H9 (cell line): ENCODE data around the gene NDRG2. TPM values are rescaled to one million over a fixed set of nuclear protein-coding genes. Genes with fewer than 3 reads are reported as not detected.

ENCODE experiments used
- DNase-seq: peaks from one replicate; pipeline ENCODE4 v3.0.0-alpha.2; 2017
- H2AFZ ChIP-seq: one replicate; pipeline ENCODE4 v1.6.1; 2013; ENCODE audit warnings: mild to moderate bottlenecking, low read length, control low read depth, moderate library complexity
- H2AK5ac ChIP-seq: 2 replicates; pipeline ENCODE4 v1.6.1; 2013; ENCODE audit warnings: low read length, control low read depth, mixed read lengths; ENCODE audit not compliant: insufficient read length
- H2BK120ac ChIP-seq: one replicate; pipeline ENCODE4 v1.6.1; 2013; ENCODE audit warnings: low read depth, mild to moderate bottlenecking, low read length, control low read depth, inconsistent platforms; ENCODE audit not compliant: poor library complexity, severe bottlenecking
- H2BK12ac ChIP-seq: 2 replicates; pipeline ENCODE4 v1.6.1; 2013; ENCODE audit warnings: low read length, control low read depth, mixed read lengths, low read depth; ENCODE audit not compliant: insufficient read length
- H2BK15ac ChIP-seq: 2 replicates; pipeline ENCODE4 v1.6.1; 2013; ENCODE audit warnings: low read depth, low read length, control low read depth
- H2BK20ac ChIP-seq: one replicate; pipeline ENCODE4 v1.6.1; 2013; ENCODE audit warnings: low read depth, mild to moderate bottlenecking, low read length, control low read depth, inconsistent platforms; ENCODE audit not compliant: poor library complexity, severe bottlenecking
- H2BK5ac ChIP-seq: 2 replicates; pipeline ENCODE4 v1.6.1; 2013; ENCODE audit warnings: low read length, control low read depth, mixed read lengths; ENCODE audit not compliant: insufficient read length
- H3K14ac ChIP-seq: 2 replicates; pipeline ENCODE4 v1.6.1; 2013; ENCODE audit warnings: low read length, control low read depth; ENCODE audit not compliant: insufficient read depth
- H3K18ac ChIP-seq: 2 replicates; pipeline ENCODE4 v1.6.1; 2013; ENCODE audit warnings: low read depth, mild to moderate bottlenecking, mixed read lengths, low read length, control low read depth; ENCODE audit not compliant: insufficient read length
- H3K23ac ChIP-seq: 2 replicates; pipeline ENCODE4 v1.6.1; 2013; ENCODE audit warnings: low read length, control low read depth, mixed read lengths, low read depth; ENCODE audit not compliant: insufficient read length
- H3K23me2 ChIP-seq: 2 replicates; pipeline ENCODE4 v1.6.1; 2013; ENCODE audit warnings: low read depth, mild to moderate bottlenecking, mixed read lengths, low read length, control low read depth; ENCODE audit not compliant: insufficient read length, poor library complexity, severe bottlenecking
- H3K27ac ChIP-seq: 2 replicates; pipeline ENCODE4 v1.5.1; 2013; ENCODE audit warnings: low read length, control low read depth, mixed read lengths, low read depth; ENCODE audit not compliant: insufficient read length
- H3K27me3 ChIP-seq: 2 replicates; pipeline ENCODE4 v1.6.1; 2013; ENCODE audit warnings: low read length, control low read depth, inconsistent platforms; ENCODE audit not compliant: insufficient read depth
- H3K4ac ChIP-seq: 2 replicates; pipeline ENCODE4 v1.6.1; 2013; ENCODE audit warnings: low read depth, mild to moderate bottlenecking, control low read depth, inconsistent platforms, low read length, moderate library complexity
- H3K4me1 ChIP-seq: 2 replicates; pipeline ENCODE4 v1.6.1; 2013; ENCODE audit warnings: low read length, control low read depth, inconsistent platforms; ENCODE audit not compliant: insufficient read depth
- H3K4me2 ChIP-seq: 2 replicates; pipeline ENCODE4 v1.6.1; 2013; ENCODE audit warnings: low read length, control low read depth, mixed read lengths; ENCODE audit not compliant: insufficient read length, insufficient read depth
- H3K56ac ChIP-seq: 2 replicates; pipeline ENCODE4 v1.6.1; 2013; ENCODE audit warnings: low read depth, mild to moderate bottlenecking, mixed read lengths, low read length, control low read depth; ENCODE audit not compliant: insufficient read length
- H3K79me1 ChIP-seq: 2 replicates; pipeline ENCODE4 v1.6.1; 2013; ENCODE audit warnings: low read depth, mild to moderate bottlenecking, moderate library complexity, low read length, control low read depth, inconsistent platforms; ENCODE audit not compliant: insufficient read depth, poor library complexity, severe bottlenecking
- H3K79me2 ChIP-seq: 2 replicates; pipeline ENCODE4 v1.6.1; 2013; ENCODE audit warnings: low read length, control low read depth, inconsistent platforms; ENCODE audit not compliant: insufficient read depth
- H3K9ac ChIP-seq: 2 replicates; pipeline ENCODE4 v1.6.1; 2013; ENCODE audit warnings: low read length, control low read depth, mixed read lengths; ENCODE audit not compliant: insufficient read length; ENCODE audit errors: extremely low read depth
- H3K9me3 ChIP-seq: one replicate; pipeline ENCODE4 v1.6.1; 2013; ENCODE audit warnings: low read depth, low read length, inconsistent platforms; ENCODE audit not compliant: control insufficient read depth
- H3T11ph ChIP-seq: one replicate; pipeline ENCODE4 v1.6.1; 2013; ENCODE audit warnings: mild to moderate bottlenecking, low read length, control low read depth, inconsistent platforms
- H4K20me1 ChIP-seq: one replicate; pipeline ENCODE4 v1.6.1; 2013; ENCODE audit not compliant: control insufficient read depth, insufficient read length, insufficient read depth
- H4K5ac ChIP-seq: 2 replicates; pipeline ENCODE4 v1.6.1; 2013; ENCODE audit warnings: low read depth, mild to moderate bottlenecking, mixed read lengths, low read length, control low read depth; ENCODE audit not compliant: insufficient read length
- H4K8ac ChIP-seq: replicated peaks from 2 replicates; pipeline ENCODE4 v1.6.1; 2013; ENCODE audit warnings: low read length, control low read depth, mixed read lengths, low read depth; ENCODE audit not compliant: insufficient read length
- H4K91ac ChIP-seq: 2 replicates; pipeline ENCODE4 v1.6.1; 2013; ENCODE audit warnings: low read depth, mild to moderate bottlenecking, moderate library complexity, mixed read lengths, low read length, control low read depth; ENCODE audit not compliant: insufficient read length
- H3K27ac Mint-ChIP-seq, 3 experiments: 2 replicates in 2 of 3; 3 replicates in 1 of 3; pipeline ENCODE4 v1.8.0; 2020 to 2021; ENCODE audit warnings: mixed read lengths in 3 of 3, mild to moderate bottlenecking in 1 of 3, moderate library complexity in 1 of 3
- H3K27me3 Mint-ChIP-seq: 2 replicates; pipeline ENCODE4 v1.8.0; 2021; ENCODE audit warnings: low read depth, mild to moderate bottlenecking, moderate library complexity, mixed read lengths
- H3K36me3 Mint-ChIP-seq, 3 experiments: 2 replicates in 2 of 3; 3 replicates in 1 of 3; pipeline ENCODE4 v1.8.0; 2020 to 2021; ENCODE audit warnings: low read depth in 3 of 3, mixed read lengths in 3 of 3; ENCODE audit not compliant: insufficient read depth in 1 of 3
- H3K4me1 Mint-ChIP-seq, 2 experiments: 2 replicates each; pipeline ENCODE4 v1.8.0; 2020; ENCODE audit warnings: mixed read lengths in 2 of 2
- H3K4me3 Mint-ChIP-seq, 2 experiments: 2 replicates in 1 of 2; 3 replicates in 1 of 2; pipeline ENCODE4 v1.8.0; 2020 to 2021; ENCODE audit warnings: mild to moderate bottlenecking in 2 of 2, mixed read lengths in 2 of 2, moderate library complexity in 1 of 2
- H3K9me3 Mint-ChIP-seq, 2 experiments: 2 replicates in 1 of 2; 3 replicates in 1 of 2; pipeline ENCODE4 v1.8.0; 2020; ENCODE audit warnings: mild to moderate bottlenecking in 2 of 2, mixed read lengths in 2 of 2, moderate library complexity in 1 of 2
- WGBS: extraction: QIAGEN DNeasy Blood & Tissue Kit; methylation state at CpG from one replicate; pipeline ENCODE4 v1.1.7; 2013; ENCODE audit warnings: missing lambda C conversion rate, low lambda C conversion rate, mixed read lengths; ENCODE audit not compliant: insufficient read length; ENCODE audit errors: extremely low coverage; 5-methylcytosine and 5-hydroxymethylcytosine counted together
- total RNA-seq: library from RNA; stranded (reverse); gene quantifications from 2 replicates; pipeline ENCODE4 v1.2.1, GENCODE V29; 2021
- TF ChIP-seq, protein P1 (sequence below): fragments of 200-600 bp; sonication (generic); conservative IDR thresholded peaks from 3 replicates; pipeline ENCODE4 v1.8.0; 2021; ENCODE audit warnings: antibody characterized with exemption, mild to moderate bottlenecking

Gene NDRG2
- total RNA-seq, 1 experiment from 2014 or later: 20.6 TPM

DNA sequence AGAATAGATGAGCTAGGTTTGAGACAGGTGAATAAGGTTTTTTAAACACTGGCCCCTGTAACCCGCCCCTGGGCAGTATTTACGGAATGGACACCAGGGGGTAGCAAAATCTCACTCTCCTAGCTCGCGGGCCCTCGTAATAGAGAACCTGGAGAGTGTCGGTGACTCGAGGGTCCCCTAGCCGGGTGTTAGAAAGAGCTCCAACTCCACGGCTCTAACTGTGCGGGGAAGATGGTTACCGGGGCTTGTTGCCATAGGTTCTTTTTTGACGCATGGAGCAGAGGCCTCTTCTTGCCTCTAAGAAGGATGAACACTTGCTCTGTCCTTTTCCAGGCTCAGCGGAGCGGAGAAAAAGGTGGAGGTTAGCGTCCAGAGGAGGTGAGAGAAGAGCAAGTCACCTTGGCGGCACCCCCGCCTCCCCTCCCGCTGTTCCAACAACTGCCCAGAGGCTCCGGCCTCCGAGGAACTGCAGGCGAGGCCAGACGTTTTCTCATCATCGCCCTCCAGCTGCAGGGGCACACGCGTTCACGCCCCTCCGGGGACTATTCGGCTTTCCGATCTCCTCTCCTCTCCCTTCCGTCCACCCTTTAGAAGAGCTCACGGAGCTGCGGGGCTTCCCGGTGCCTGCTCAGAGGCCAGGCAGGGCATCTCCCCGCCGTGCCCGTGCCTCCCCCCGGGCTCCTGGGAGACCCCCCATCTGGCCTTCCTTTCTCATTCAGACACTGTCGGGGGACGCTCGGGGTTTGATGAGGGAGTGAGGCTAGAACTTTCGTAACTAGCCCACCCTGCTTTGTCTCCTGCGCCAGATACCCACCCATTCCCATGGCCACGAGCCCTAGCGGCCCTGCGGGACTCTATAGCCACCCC is 43.9 kb upstream of the NDRG2 start:
- no peak overlapping the region for H2BK120ac ChIP-seq
- no peak overlapping the region for H3K27ac ChIP-seq
- H3K4me1 Mint-ChIP-seq: peaks cover 28 to 32% of the 10 kb centered on the region in 2 experiments
- no peak overlapping the region for H2BK15ac ChIP-seq
- no peak overlapping the region for H2BK20ac ChIP-seq
- H4K5ac ChIP-seq: no peak overlapping the region
- no peak overlapping the region for H2AFZ ChIP-seq
- TF ChIP-seq, protein P1, sequence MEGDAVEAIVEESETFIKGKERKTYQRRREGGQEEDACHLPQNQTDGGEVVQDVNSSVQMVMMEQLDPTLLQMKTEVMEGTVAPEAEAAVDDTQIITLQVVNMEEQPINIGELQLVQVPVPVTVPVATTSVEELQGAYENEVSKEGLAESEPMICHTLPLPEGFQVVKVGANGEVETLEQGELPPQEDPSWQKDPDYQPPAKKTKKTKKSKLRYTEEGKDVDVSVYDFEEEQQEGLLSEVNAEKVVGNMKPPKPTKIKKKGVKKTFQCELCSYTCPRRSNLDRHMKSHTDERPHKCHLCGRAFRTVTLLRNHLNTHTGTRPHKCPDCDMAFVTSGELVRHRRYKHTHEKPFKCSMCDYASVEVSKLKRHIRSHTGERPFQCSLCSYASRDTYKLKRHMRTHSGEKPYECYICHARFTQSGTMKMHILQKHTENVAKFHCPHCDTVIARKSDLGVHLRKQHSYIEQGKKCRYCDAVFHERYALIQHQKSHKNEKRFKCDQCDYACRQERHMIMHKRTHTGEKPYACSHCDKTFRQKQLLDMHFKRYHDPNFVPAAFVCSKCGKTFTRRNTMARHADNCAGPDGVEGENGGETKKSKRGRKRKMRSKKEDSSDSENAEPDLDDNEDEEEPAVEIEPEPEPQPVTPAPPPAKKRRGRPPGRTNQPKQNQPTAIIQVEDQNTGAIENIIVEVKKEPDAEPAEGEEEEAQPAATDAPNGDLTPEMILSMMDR: peak; percentile 65
- no peak overlapping the region for H2BK5ac ChIP-seq
- no peak overlapping the region for H4K8ac ChIP-seq
- no peaks in the 10 kb centered on the region for H3K27me3 ChIP-seq
- DNase-seq: peak; percentile 63
- H3K79me1 ChIP-seq: no peaks in the 10 kb centered on the region
- peak overlapping the region; percentile 88 to 92 for H3K4me3 Mint-ChIP-seq
- no peak overlapping the region for H2AK5ac ChIP-seq
- no peak overlapping the region for H4K91ac ChIP-seq
- no CpG with 5 or more reads among the region's 45 CpGs for WGBS
- peak overlapping the region; percentile 85 for H3K4me2 ChIP-seq
- peak overlapping the region; percentile 26 for H3K9ac ChIP-seq
- H3K4ac ChIP-seq: no peak overlapping the region
- H3K14ac ChIP-seq: no peak overlapping the region
- no peak overlapping the region for H2BK12ac ChIP-seq
- H3K23ac ChIP-seq: no peak overlapping the region
- no peaks in the 10 kb centered on the region for H3K9me3 Mint-ChIP-seq
- H3K4me1 ChIP-seq: peaks cover 4% of the 10 kb centered on the region; the same call in 1 of the 2 replicates
- H3K18ac ChIP-seq: no peak overlapping the region
- H3T11ph ChIP-seq: no peak overlapping the region
- H3K79me2 ChIP-seq: no peaks in the 10 kb centered on the region
- H3K9me3 ChIP-seq: no peaks in the 10 kb centered on the region
- peaks cover 10 to 19% (median 14%) of the 10 kb centered on the region in 3 experiments for H3K36me3 Mint-ChIP-seq
- peak overlapping the region in 2 of 3 experiments; percentile 73 to 89; a peak in 4 of 7 replicates for H3K27ac Mint-ChIP-seq
- H4K20me1 ChIP-seq: no peaks in the 10 kb centered on the region
- peaks cover 31% of the 10 kb centered on the region for H3K23me2 ChIP-seq
- H3K27me3 Mint-ChIP-seq: peaks cover 20% of the 10 kb centered on the region
- H3K56ac ChIP-seq: no peak overlapping the region
